Measurements from ENCODE around the gene IGSF9B.

Gene IGSF9B

GRCh38 chr11:133952199-133953190 lies 4.3 kb downstream of the IGSF9B start:
- peak overlapping the region; percentile 73 to 90 (median 80) for H3K4me3 Mint-ChIP-seq
- H3K27me3 Mint-ChIP-seq (ENCODE audit: low read depth), result peaks cover 74% of the 10 kb centered on the region
- TF ChIP-seq CTCF (IDR thresholded peaks at IDR 0.05; ENCODE audit: unreplicated experiment in 3 of 3), result no peak
- H3K9me3 Mint-ChIP-seq, result no peaks in the 10 kb centered on the region
- H3K27ac Mint-ChIP-seq, result peak overlapping the region; percentile 82 to 91 (median 90)
- no peaks in the 10 kb centered on the region for H3K36me3 Mint-ChIP-seq (ENCODE audit: low read depth)
- peaks cover 80% of the 10 kb centered on the region for H3K4me1 Mint-ChIP-seq

DNA sequence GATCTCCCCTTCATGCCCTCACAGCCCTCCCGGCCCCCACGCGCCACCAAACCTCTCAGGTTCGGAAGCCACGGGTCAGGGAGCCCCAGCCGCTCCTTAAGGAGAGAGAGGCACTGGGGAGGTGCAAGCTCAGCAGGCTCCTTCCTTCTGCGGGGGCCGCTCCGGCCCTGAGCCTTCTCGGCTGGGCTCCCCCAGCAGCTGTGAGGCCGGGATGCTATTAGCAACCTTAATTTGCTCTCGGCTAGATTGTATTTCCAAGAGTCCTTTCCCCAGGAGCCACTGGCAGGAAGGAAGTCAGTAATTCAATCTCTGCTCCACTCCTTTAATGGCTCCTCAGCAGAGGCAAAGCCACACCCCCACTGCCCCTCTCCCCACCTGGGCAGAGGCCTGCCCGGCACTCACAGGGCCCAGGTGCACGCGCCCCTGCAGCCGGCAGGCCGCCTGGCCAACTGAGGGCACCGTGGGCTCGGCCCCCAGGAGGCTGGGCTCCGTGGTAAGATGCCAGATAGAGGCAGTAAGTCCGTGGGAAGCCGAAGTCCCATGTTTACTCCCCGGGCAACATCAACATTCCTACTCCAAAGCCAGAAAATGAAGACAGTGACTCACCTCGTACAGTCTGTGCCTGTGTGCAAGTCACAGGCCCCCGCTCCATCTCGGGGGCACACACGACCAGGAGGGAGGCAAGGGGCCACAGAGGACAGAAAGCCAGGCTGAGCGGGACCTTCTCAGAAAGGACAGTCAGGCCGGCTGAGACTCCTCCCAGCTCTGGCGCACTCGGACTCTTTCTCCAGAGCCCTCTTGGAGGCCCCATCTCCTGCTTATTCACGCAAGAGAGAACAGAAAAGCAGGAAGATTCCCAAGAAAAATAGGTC lies 5.2 kb downstream of the IGSF9B start:
- H3K36me3 Mint-ChIP-seq (ENCODE audit: low read depth), result no peaks in the 10 kb centered on the region
- TF ChIP-seq CTCF (IDR thresholded peaks at IDR 0.05; ENCODE audit: unreplicated experiment in 3 of 3), result no peak

GRCh38 chr11:133950874-133951326 lies 5.9 kb downstream of the IGSF9B start:
- Mint-ChIP-seq H3K4me1 (peaks cover 83% of the 10 kb centered on the region), H3K9me3 (no peaks in the 10 kb centered on the region), H3K27ac (peak overlapping the region; percentile 67 to 91 (median 90)), H3K27me3 (ENCODE audit: low read depth) (peaks cover 69% of the 10 kb centered on the region), H3K4me3 (peak overlapping the region; percentile 73 to 90 (median 80)), H3K36me3 (ENCODE audit: low read depth) (no peaks in the 10 kb centered on the region)
- no peak for TF ChIP-seq CTCF (IDR thresholded peaks at IDR 0.05; ENCODE audit: unreplicated experiment in 3 of 3)

More for the DNA sequence above, 5.2 kb downstream of the IGSF9B start:
- Mint-ChIP-seq H3K27ac (peak overlapping the region; percentile 82 to 91 (median 90)), H3K9me3 (no peaks in the 10 kb centered on the region), H3K4me3 (peak overlapping the region; percentile 73 to 90 (median 80)), H3K4me1 (peaks cover 82% of the 10 kb centered on the region), H3K27me3 (ENCODE audit: low read depth) (peaks cover 72% of the 10 kb centered on the region)

DNA sequence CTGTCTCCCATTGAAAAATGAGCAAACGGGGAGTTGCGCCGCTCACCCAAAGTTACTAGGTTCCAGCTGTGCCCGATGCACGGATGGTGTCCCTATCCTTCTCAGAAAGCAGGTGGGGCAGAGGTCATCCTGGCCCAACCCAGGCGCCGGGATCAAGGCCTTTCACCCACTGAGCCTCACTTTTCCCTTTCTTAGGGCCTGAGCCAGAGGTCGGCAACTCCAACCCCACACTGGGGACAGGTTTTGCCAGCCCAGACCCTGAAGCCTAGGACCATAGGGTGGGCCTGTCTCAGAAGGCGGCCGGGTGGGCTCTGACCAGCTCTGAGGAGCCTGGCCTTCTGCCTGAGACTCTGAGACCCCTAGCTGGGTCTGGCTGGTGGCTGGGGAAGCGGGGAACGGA lies 6.3 kb downstream of the IGSF9B start:
- Mint-ChIP-seq H3K4me1 (peaks cover 86% of the 10 kb centered on the region), H3K4me3 (peak overlapping the region; percentile 73 to 90 (median 80)), H3K27ac (peak overlapping the region in 2 of 3 experiments; percentile 90 to 91), H3K36me3 (ENCODE audit: low read depth) (no peaks in the 10 kb centered on the region), H3K9me3 (no peaks in the 10 kb centered on the region), H3K27me3 (ENCODE audit: low read depth) (peaks cover 65% of the 10 kb centered on the region)
- TF ChIP-seq CTCF (IDR thresholded peaks at IDR 0.05; ENCODE audit: unreplicated experiment in 3 of 3), result no peak

DNA sequence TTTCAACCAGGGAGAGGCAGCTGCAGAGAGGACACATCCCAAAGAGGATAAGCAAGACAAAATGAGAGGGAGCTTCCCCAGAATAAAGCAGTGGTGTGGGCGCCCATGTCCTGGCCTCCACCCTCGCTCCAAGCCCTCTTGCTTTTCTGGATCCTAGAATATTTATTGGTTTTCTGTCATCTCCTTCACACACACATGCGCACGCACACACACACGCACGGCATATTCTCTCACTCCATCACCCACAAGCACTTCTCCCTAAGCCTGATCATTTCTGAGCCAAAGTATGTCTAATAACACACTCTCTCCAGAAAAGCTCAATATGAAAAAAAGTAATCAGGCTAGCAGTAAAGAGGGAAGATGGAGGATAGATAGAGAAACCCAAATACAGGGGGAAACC lies 7.6 kb downstream of the IGSF9B start:
- TF ChIP-seq CTCF (IDR thresholded peaks at IDR 0.05; ENCODE audit: unreplicated experiment in 3 of 3), result no peak
- no peaks in the 10 kb centered on the region for H3K36me3 Mint-ChIP-seq (ENCODE audit: low read depth)
- peak overlapping the region in 2 of 3 experiments; percentile 44 to 60 for H3K4me3 Mint-ChIP-seq

More for the DNA sequence above, 7.6 kb downstream of the IGSF9B start:
- H3K27ac Mint-ChIP-seq, result peak overlapping the region in 2 of 3 experiments; percentile 4 to 5
- no peaks in the 10 kb centered on the region for H3K9me3 Mint-ChIP-seq
- H3K27me3 Mint-ChIP-seq (ENCODE audit: low read depth), result peaks cover 57% of the 10 kb centered on the region
- H3K4me1 Mint-ChIP-seq, result peaks cover 79% of the 10 kb centered on the region
